ENCODE results near the gene ICE1. TPM values are rescaled to one million over a fixed set of nuclear protein-coding genes. Genes with fewer than 3 reads are reported as not detected.

ICE1 gene
- total and polyA plus RNA-seq, 9 of the 15 experiments (the other 6 are each of a cell fraction or from before 2014, with no cell fraction given), result 4.9 to 47.4 (median 28.2) TPM

GRCh38 chr5:5523066-5523505 lies 100.6 kb downstream of the ICE1 start (continued):
- TF ChIP-seq CEBPG (CRISPR knock-in tag; IDR thresholded peaks at IDR 0.05) (no peak), CEBPG (tag; conservative IDR thresholded peaks at IDR 0.05 in 1 of 2, IDR thresholded peaks at IDR 0.05 in 1 of 2) (peak in 1 of 2 experiments; percentile 53; a peak in 1 of 4 replicates), RNF219 (CRISPR knock-in tag; IDR thresholded peaks at IDR 0.05) (peak; percentile 95), PHF21A (IDR thresholded peaks at IDR 0.05; ENCODE audit: borderline replicate concordance, low read depth) (no peak), ZNF134 (CRISPR knock-in tag; conservative IDR thresholded peaks at IDR 0.05) (peak; percentile 90), LCOR (CRISPR knock-in tag; IDR thresholded peaks at IDR 0.05) (no peak), BCL6 (CRISPR knock-in tag; IDR thresholded peaks at IDR 0.05) (peak; percentile 98), STAT5B (CRISPR knock-in tag; IDR thresholded peaks at IDR 0.05) (peak; percentile 84), PHB (CRISPR knock-in tag; IDR thresholded peaks at IDR 0.05) (no peak), TAF15 (IDR thresholded peaks at IDR 0.05; ENCODE audit: low read depth, low read length) (no peak), ZNF561 (CRISPR knock-in tag; conservative IDR thresholded peaks at IDR 0.05) (peak; percentile 93), ZNF717 (CRISPR knock-in tag; IDR thresholded peaks at IDR 0.05) (peak; percentile 75; the same call in 1 of the 2 replicates), HLTF (IDR thresholded peaks at IDR 0.05) (no peak), PPARD (CRISPR knock-in tag; IDR thresholded peaks at IDR 0.05) (peak; percentile 76; the same call in 1 of the 2 replicates), CEBPB (tag; IDR thresholded peaks at IDR 0.05) (no peak), HNRNPLL (IDR thresholded peaks at IDR 0.05; ENCODE audit: low read depth, low read length, poor library complexity, severe bottlenecking) (no peak), ZKSCAN8 (CRISPR knock-in tag; IDR thresholded peaks at IDR 0.05) (peak; percentile 99), HIVEP1 (CRISPR knock-in tag; IDR thresholded peaks at IDR 0.05) (peak; percentile 99), L3MBTL2 (IDR thresholded peaks at IDR 0.05) (peak; percentile 70), NR4A1 (CRISPR knock-in tag; IDR thresholded peaks at IDR 0.05) (peak; percentile 99), NR4A1 (tag; IDR thresholded peaks at IDR 0.05) (peak; percentile 99), TAF7 (tag; IDR thresholded peaks at IDR 0.05) (peak; percentile 98), ZKSCAN3 (CRISPR knock-in tag; IDR thresholded peaks at IDR 0.05) (peak; percentile 77; the same call in 1 of the 2 replicates), JUND (IDR thresholded peaks at IDR 0.05; ENCODE audit: borderline replicate concordance, low read depth, low read length) (no peak), JUND (tag; IDR thresholded peaks at IDR 0.05; ENCODE audit: borderline replicate concordance, low read depth, low read length) (peak; percentile 89; the same call in 2 of the 3 replicates), ZNF778 (CRISPR knock-in tag; IDR thresholded peaks at IDR 0.05) (no peak), KLF13 (tag; IDR thresholded peaks at IDR 0.05; ENCODE audit: borderline replicate concordance, low read depth) (peak; percentile 92), HMG20A (CRISPR knock-in tag; conservative IDR thresholded peaks at IDR 0.05) (0 out of 2 replicates have a peak, but pooled peaks have one; percentile 78), HINFP (tag; conservative IDR thresholded peaks at IDR 0.05; ENCODE audit: low read depth) (peak; percentile 93)

Data from K562 (cell line).